Astrocyte of the spinal cord (primary cell): ENCODE results near the gene UBAP1.
"Not testable (repeated sequence)": the region's sequence is repeated elsewhere in the genome, so short reads cannot be mapped to it uniquely, and the experiment has no call there.

ENCODE experiments used
- DNase-seq: peaks from one replicate; pipeline ENCODE4 v3.0.0; 2011; ENCODE audit warnings: low read depth, low spot score
- H3K4me3 ChIP-seq: 2 replicates; pipeline ENCODE4 v1.5.1; 2011; ENCODE audit warnings: low read depth, mild to moderate bottlenecking, low read length, moderate library complexity
- in situ Hi-C: cut with HindIII; loops from 2 replicates; pipeline ENCODE4 v1.10.0; 2017; ENCODE audit warnings: low sequenced_read_pairs
- TF ChIP-seq, protein P1 (sequence below): IDR thresholded peaks from 2 replicates; pipeline ENCODE4 v1.5.1; 2012; ENCODE audit warnings: low read depth, mild to moderate bottlenecking, low read length, inconsistent platforms

Gene UBAP1

DNA sequence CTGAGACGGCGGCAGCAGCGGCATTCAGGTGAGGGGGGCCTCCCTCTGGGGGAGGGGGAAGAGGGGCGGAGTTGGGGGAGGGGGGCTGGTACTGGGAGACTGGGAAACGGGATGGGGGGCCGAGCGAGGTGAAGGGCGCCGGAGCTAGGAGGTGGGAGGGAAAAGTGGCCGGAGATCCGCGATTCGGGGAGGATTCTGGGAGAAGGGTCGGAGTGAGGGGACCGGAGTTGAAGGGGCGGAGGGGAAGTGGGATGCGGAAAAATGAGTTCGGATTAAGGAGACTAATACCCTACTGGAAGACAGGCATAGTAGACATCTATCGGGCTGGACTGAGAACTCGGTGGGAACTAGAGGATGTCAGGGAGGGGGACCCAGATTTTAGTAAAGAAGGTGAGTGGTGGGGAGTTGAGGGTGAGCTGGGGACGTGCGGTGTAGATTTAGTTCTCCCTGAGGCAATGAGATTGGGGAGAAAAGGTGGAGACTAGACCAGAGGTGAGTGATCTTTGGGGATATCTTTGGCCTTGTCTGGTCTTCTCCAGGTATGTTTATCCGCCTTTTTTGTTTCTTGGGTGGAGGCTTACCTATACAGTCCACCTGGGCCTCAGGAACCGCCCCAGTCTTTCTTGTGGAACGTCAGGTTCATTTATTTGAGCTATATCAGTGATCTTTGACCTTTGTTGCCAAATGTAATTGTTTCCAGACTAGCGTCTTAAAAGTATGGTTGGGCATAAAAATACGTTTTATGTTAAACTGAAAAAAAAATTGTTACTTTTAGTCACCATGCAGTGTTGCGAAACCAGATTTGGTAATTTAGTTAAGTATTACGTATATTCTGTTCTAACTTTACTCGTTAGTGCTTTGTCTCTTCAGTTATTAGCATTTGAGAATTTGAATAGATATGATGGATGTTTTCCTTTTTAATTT is 632 bp downstream of the UBAP1 start:
- DNase-seq = peak; percentile 42
- TF ChIP-seq, protein P1, sequence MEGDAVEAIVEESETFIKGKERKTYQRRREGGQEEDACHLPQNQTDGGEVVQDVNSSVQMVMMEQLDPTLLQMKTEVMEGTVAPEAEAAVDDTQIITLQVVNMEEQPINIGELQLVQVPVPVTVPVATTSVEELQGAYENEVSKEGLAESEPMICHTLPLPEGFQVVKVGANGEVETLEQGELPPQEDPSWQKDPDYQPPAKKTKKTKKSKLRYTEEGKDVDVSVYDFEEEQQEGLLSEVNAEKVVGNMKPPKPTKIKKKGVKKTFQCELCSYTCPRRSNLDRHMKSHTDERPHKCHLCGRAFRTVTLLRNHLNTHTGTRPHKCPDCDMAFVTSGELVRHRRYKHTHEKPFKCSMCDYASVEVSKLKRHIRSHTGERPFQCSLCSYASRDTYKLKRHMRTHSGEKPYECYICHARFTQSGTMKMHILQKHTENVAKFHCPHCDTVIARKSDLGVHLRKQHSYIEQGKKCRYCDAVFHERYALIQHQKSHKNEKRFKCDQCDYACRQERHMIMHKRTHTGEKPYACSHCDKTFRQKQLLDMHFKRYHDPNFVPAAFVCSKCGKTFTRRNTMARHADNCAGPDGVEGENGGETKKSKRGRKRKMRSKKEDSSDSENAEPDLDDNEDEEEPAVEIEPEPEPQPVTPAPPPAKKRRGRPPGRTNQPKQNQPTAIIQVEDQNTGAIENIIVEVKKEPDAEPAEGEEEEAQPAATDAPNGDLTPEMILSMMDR = no peak

DNA sequence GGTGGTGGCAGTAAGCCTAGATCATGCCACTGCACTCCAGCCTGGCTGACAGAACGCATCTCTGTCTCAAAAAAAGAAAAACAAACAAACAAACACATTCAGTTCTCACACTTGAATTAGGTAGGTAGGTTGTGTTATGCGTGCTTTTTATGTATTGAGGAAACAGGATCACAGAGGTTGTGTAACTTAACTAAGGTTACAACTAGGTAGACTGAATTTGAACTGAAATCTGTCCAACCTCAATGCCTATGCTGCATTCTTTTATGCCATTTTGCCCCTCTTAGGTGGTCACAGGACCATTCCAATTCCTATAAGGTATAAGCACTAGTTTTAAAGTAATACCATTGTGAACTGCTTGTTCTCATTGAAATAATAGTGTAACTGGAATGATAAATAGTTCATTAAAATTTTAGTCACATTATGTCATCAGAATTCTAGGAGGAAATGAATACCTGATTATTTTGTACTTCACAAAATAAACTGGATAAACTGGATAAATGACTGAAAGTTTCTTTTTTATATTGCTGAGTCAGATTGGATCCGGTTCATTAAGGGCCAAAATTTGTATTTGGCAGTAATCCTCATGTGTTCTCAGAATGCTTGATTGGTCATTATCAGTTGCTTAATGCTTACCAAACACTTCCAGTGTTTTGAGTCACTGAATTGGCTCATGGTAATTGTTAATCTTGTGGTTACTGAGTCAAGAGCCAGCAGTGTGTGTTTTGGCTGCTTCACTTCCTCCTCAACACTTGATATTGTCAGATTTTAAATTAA is 7.1 kb downstream of the UBAP1 start:
- H3K4me3 ChIP-seq = no peak overlapping the region
- in situ Hi-C loops = no loop called here
- peak; percentile 93 for DNase-seq
- TF ChIP-seq, protein P1 = no peak

More for the DNA sequence above, 632 bp downstream of the UBAP1 start:
- in situ Hi-C loops = no loop called here
- peak overlapping the region; percentile 87 for H3K4me3 ChIP-seq

DNA sequence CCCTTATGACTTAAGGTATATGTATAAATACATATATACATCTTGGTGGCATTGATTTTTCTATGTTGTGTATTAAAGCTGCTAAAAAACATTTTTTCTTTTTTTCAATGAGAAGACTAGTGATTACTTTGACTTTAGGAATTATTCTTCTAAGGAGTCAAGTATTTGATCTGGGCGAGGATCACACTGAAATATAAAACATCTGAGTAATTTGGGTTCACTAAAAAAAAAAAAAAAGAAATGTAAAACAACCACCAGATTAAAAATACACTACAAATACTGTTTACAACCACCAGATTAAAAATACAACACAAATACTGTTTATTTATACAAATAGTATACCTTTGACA is 9.0 kb downstream of the UBAP1 start:
- TF ChIP-seq, protein P1 = no peak
- no peak for DNase-seq
- no peak overlapping the region for H3K4me3 ChIP-seq
- in situ Hi-C loops = no loop called here

DNA sequence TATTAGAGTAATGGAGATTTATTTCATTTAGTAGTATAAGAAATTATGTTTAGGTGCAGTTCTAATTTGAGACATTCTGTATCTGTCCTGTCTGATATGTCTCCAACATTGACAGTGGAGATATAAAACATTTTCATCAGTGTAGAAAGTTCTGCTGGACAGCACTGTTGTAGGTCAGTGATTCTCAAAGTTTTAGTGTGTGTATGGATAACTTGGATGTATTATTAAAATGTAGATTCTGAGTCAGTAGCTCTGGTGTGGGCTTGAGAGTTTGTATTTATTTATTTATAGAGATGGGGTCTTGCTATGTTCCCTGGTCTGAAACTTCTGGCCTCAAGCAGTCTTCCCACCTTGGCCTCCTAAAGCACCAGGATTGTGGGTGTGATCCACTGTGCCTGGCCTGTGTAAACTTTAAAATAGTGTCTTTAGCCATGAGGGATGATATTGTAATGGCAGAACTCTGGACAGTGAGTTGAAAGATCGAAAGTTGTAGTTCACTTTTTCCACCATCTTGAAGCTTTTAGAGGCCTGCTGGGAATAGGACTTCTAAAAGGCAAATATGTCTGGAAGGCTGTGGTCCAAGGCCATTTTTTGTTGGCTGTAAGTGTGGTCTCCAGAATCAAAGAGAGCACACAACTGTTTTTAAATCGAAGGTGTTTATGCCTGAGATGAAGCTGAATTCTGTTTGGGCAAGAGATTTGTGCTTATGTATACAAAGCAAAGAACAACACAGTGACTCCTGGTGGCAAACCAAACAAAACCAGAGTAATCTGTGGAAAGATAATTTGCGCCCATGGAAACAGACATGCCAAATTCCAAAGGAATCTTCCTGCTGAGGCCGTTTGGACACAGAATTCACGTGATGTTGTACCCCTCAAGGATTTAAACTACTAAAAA is 12.4 kb downstream of the UBAP1 start:
- peak; percentile 46 for DNase-seq
- no peak overlapping the region for H3K4me3 ChIP-seq
- TF ChIP-seq, protein P1 = peak; percentile 38
- in situ Hi-C loops = no loop called here

DNA sequence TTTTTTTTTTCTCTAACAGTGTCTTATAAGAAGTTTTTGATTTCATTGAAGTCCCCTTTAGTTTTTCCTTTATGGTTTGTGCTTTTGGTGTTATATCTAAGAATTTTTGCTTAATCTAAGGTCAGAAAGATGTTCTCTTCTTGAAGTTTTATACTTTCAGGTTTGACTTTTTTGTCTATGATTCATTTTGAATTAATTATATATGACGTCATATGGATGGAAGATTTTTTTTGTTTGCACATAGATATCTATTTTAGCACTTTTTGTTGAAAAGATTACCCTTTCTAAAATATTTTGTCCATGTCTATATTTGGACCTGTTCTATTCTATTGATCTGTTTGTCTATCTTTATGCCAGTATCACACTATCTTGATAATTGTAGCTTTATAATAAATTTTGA is 16.3 kb downstream of the UBAP1 start:
- TF ChIP-seq, protein P1 = no peak
- in situ Hi-C loops = no loop called here
- no peak for DNase-seq
- no peak overlapping the region for H3K4me3 ChIP-seq

DNA sequence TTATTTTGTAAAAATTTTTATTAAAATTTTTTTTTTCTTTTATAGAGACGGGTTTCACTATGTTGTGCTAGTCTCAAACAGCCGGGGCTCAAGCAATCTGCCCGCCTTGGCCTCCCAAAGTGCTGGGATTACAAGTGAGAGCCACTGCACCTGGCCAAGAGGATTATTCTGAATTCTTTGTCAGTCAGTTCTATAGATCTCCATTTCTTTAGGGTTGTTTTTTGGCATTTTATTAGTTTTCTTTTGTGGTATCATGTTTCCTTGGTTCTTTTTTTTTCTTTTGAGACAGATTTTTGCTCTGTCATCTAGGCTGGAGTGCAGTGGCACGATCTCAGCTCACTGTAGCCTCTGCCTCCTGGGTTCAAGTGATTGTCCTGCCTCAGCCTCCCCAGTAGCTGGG is 18.4 kb downstream of the UBAP1 start:
- in situ Hi-C loops, H3K4me3 ChIP-seq: not testable (repeated sequence)

More for the DNA sequence above, 18.4 kb downstream of the UBAP1 start:
- DNase-seq = not testable (repeated sequence)
